ENCODE results near the gene PMIS2.

PMIS2 gene

GRCh38 chr19:35559281-35559659 lies 26.7 kb upstream of the PMIS2 start:
- in situ Hi-C loops (cut with HindIII; ENCODE audit: low pct_unique_long_range_greater_than_20kb, low sequenced_read_pairs), result no loop called here
- DNase-seq (ENCODE audit: low read depth in 1 of 2, low spot score in 1 of 2), result no peak
- TF ChIP-seq JUND (IDR thresholded peaks at IDR 0.05; ENCODE audit: low read depth), result no peak

- no peak for TF ChIP-seq JUND (IDR thresholded peaks at IDR 0.05; ENCODE audit: low read depth)
- in situ Hi-C loops (cut with HindIII; ENCODE audit: low pct_unique_long_range_greater_than_20kb, low sequenced_read_pairs), result no loop called here
- DNase-seq (ENCODE audit: low read depth in 1 of 2, low spot score in 1 of 2), result no peak
Measured at GRCh38 chr19:35559781-35560180, 26.2 kb upstream of the PMIS2 start.

DNA sequence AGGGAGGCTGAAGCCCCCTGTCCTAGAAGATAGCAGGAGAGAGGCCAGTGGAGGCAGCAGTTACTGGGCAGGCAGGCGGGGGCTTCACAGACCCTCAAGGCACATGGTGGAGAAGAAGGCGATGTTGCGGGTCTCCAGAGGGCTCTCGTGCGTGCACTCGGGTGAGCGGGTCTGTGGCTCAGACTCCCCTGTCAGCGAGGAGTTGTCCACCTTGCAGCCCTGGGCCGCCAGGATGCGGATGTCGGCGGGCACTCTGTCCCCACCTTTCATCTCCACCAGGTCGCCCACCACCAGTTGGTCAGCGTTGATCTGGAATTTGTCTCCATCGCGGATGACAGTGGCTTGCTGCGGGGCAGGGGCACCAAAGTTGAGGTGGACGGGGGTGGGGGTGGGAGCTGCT lies 25.7 kb upstream of the PMIS2 start:
- no peak for TF ChIP-seq JUND (IDR thresholded peaks at IDR 0.05; ENCODE audit: low read depth)
- DNase-seq (ENCODE audit: low read depth in 1 of 2, low spot score in 1 of 2), result no peak
- in situ Hi-C loops (cut with HindIII; ENCODE audit: low pct_unique_long_range_greater_than_20kb, low sequenced_read_pairs), result no loop called here

DNA sequence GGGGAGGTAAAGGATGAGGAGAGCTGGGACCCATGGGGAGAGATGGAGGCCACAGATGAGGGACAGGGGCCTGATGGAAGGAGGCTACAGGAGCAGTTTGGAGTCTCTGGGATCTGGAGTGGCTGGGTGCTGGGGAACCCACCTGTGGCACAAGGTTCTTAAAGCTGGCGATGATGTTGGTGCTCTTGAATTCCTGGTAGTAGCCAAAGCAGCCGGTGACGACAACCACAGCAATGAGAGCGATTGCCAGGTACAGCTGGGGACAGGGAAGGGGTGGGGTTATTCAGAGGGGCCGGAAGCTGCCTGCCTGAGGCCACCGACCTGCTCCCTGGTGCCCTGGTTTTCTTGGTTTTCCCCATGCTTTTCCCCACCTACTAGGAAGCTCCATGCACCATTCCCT lies 25.3 kb upstream of the PMIS2 start:
- no peak for TF ChIP-seq JUND (IDR thresholded peaks at IDR 0.05; ENCODE audit: low read depth)
- no peak for DNase-seq (ENCODE audit: low read depth in 1 of 2, low spot score in 1 of 2)
- in situ Hi-C loops (cut with HindIII; ENCODE audit: low pct_unique_long_range_greater_than_20kb, low sequenced_read_pairs), result no loop called here

DNA sequence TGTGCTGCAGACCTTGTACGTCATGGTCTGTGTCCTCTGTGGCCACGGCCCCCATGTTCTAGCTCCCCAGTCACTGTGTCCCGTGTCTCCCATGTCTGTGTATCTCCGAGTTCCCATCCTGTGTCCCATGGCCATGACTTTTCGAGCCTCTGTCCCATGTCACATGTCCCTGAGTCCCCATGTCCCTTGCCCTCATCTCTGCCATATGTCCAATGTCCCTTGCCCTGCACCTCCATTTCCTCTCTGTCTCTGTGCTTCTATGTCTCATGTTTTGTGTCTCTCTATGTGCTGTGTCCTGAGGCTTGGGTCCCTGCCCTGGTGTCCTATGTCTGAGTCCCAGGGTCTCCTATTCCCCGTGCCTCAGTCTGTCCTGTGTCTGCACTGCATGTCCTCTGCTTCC lies 24.5 kb upstream of the PMIS2 start:
- DNase-seq (ENCODE audit: low read depth in 1 of 2, low spot score in 1 of 2), result no peak
- no peak for TF ChIP-seq JUND (IDR thresholded peaks at IDR 0.05; ENCODE audit: low read depth)

DNA sequence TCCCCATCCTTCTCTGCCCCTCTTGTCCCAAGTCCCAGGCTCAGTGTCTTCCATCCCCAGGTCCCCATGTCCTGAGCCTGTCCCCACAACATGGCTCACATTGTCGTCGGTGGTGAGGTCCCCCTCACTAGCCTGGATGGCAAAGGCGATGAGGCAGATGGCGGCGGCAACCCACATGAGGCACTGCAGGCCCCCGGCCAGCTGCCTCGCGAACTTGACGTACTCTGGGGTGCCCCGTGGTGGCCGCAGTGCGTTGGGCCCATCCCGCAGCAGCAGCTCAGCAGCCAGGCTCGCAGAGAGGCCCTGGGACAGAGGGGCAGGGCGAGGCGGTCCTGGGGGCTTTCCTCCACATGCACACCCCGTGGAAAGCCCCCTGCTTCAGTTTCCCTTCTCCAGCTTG lies 23.6 kb upstream of the PMIS2 start:
- TF ChIP-seq JUND (IDR thresholded peaks at IDR 0.05; ENCODE audit: low read depth), result no peak
- DNase-seq (ENCODE audit: low read depth in 1 of 2, low spot score in 1 of 2), result no peak
- in situ Hi-C loops (cut with HindIII; ENCODE audit: low pct_unique_long_range_greater_than_20kb, low sequenced_read_pairs), result no loop called here

More for the DNA sequence above, 24.5 kb upstream of the PMIS2 start:
- in situ Hi-C loops (cut with HindIII; ENCODE audit: low pct_unique_long_range_greater_than_20kb, low sequenced_read_pairs), result no loop called here

DNA sequence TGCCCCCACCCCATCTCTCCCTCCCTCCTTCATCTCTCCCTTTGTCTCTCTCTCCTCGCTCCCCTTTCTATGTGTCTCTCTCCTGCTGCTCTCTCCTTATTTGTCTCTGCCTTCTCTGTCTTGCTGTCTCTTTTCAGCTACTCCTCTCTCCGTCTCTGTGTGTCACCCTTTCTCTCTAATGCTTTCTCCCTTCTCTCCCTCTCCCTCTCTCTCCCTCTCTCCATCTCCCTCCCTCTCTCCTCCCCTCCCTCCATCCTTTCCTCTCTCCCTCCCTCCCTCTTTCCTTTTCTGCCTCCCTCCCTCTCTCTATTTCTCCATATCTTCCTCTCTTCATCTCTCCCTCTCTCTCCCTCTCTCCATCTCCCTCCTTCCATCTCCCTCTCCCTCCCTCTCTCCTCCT lies 23.2 kb upstream of the PMIS2 start:
- in situ Hi-C loops (cut with HindIII; ENCODE audit: low pct_unique_long_range_greater_than_20kb, low sequenced_read_pairs), result no loop called here
- no peak for DNase-seq (ENCODE audit: low read depth in 1 of 2, low spot score in 1 of 2)
- TF ChIP-seq JUND (IDR thresholded peaks at IDR 0.05; ENCODE audit: low read depth), result no peak

- no peak for TF ChIP-seq JUND (IDR thresholded peaks at IDR 0.05; ENCODE audit: low read depth)
- in situ Hi-C loops (cut with HindIII; ENCODE audit: low pct_unique_long_range_greater_than_20kb, low sequenced_read_pairs), result no loop called here
- DNase-seq (ENCODE audit: low read depth in 1 of 2, low spot score in 1 of 2), result no peak
Measured at GRCh38 chr19:35563207-35563829, 22.7 kb upstream of the PMIS2 start, which contains the start of gene ATP4A. Gene ATP4A, minus strand, starts transcription at chr19:35563658. Its CDS starts 29 bp downstream, at chr19:35563629.

DNA sequence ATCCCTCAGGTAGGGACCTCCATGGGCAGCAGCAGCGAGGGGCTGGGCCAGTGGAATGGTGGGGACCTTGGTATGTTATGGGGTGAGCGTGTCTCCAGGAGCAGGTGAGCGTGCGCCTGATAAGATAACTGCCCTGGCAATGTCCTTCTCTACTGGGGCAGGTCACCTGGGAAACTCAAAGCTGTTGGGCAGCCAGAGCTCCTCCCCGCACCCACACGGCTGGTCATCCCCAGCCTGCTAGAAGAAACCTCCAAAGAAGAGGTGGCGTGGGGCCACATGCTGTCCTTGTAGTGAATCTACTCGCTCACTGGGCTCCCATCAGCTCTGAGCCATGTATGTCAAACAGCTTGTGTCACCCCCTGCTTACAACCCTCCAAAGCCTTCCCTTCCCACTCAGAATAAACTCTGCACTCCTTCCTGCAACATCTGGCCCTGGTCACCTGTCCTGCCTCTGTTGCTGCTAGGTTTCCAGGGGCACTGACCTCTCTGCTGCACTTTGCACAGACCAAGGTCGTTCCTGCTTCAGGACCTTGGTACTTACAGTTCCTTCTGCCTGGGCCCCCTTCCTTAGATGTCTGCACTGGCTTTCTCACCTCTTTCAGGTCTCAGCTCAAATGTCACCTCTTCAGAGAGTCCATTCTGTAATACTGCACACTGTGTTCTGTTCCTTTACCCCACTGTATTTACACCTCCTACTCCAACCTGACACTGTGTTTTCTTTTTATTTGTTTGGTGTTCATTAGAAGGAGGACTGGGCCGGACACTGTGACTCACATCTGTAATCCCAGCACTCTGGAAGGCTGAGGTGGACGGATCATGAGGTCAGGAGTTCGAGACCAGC lies 20.7 kb upstream of the PMIS2 start:
- no peak for DNase-seq (ENCODE audit: low read depth in 1 of 2, low spot score in 1 of 2)
- TF ChIP-seq JUND (IDR thresholded peaks at IDR 0.05; ENCODE audit: low read depth), result no peak
- in situ Hi-C loops (cut with HindIII; ENCODE audit: low pct_unique_long_range_greater_than_20kb, low sequenced_read_pairs), result no loop called here

- in situ Hi-C loops (cut with HindIII; ENCODE audit: low pct_unique_long_range_greater_than_20kb, low sequenced_read_pairs), result no loop called here
- TF ChIP-seq JUND (IDR thresholded peaks at IDR 0.05; ENCODE audit: low read depth), result no peak
- no peak for DNase-seq (ENCODE audit: low read depth in 1 of 2, low spot score in 1 of 2)
Measured at GRCh38 chr19:35566738-35567137, 19.2 kb upstream of the PMIS2 start.

DNA sequence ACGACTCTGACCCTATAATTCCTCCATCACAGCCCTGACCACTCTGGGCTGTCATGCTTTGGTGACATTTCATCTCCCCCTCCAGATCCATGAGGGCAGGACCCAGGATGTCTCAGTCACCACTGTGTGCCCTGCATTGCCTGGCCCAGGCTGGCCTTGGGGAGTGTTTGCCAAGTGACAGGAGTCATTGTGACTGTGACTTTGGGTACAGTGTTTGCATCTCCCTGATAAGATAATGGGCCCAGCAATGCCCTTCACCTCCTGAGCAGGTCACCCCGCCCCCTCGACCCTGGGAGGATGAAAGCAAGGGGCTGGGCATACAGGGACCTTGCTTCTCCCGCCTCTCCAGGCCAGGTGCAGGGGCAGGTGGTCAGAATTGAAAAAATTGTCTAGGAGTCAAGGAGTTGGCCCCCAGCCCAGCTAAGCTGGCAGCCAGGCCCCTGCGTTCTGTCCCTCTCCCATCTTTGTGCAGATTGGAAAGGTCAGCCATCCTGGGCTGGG lies 16.6 kb upstream of the PMIS2 start:
- TF ChIP-seq JUND (IDR thresholded peaks at IDR 0.05; ENCODE audit: low read depth), result no peak
- in situ Hi-C loops (cut with HindIII; ENCODE audit: low pct_unique_long_range_greater_than_20kb, low sequenced_read_pairs), result no loop called here
- DNase-seq (ENCODE audit: low read depth in 1 of 2, low spot score in 1 of 2), result no peak

DNA sequence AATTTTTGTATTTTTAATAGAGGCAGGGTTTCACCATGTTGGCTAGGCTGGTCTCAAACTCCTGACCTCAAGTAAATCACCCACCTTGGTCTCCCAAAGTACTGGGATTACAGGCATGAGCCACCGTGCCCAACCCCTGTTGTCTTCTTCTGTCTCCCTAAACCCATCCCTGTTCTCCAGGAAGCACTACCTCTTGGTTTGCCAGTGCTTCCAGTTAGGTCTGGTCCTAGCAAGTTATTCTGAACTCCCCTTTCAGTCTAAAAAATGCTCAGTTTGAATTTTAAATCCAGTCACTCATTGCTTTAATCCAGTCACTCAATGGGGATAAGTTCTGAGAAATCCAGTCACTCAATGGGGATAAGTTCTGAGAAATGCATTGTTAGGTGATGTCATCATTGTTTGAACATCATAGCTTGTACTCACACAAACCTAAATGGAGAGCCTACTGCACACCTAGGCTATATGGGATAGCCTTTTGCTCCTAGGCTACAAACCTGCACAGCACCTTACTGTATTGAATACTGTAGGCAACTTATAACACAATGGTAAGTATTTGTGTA lies 14.5 kb upstream of the PMIS2 start:
- no peak for DNase-seq (ENCODE audit: low read depth in 1 of 2, low spot score in 1 of 2)
- in situ Hi-C loops (cut with HindIII; ENCODE audit: low pct_unique_long_range_greater_than_20kb, low sequenced_read_pairs), result no loop called here
- no peak for TF ChIP-seq JUND (IDR thresholded peaks at IDR 0.05; ENCODE audit: low read depth)

DNA sequence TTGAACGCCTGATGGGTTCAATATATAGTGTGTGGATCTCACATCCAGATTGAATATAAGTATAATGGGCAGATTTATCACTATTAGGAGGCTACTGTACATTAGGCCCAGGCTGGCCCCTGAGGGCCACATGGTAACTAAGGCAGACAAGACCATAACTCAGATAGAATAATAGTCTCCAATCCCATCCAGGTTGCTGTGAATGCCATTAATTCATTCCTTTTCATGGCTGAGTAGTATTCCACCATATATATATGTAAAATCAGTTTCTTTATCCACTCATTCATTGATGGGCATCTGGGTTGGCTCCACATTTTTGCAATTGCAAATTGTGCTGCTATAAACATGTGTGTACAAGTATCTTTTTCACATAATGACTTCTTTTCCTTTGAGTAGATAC lies 8.1 kb upstream of the PMIS2 start:
- no peak for TF ChIP-seq JUND (IDR thresholded peaks at IDR 0.05; ENCODE audit: low read depth)
- no peak for DNase-seq (ENCODE audit: low read depth in 1 of 2, low spot score in 1 of 2)
- in situ Hi-C loops (cut with HindIII; ENCODE audit: low pct_unique_long_range_greater_than_20kb, low sequenced_read_pairs), result no loop called here
